HEK293 (cell line): Measurements from ENCODE around the gene LPIN3.
A peak's percentile ranks its signal among the peaks of the same experiment; 100 is the strongest.

ENCODE experiments used
- CTCF ChIA-PET: fragments of 350-600 bp; formaldehyde crosslinking; extraction: SDS; loops from one replicate; lab custom pipeline; 2021; ENCODE audit warnings: antibody characterized with exemption; lab: Yijun Ruan, JAX
- POLR2A ChIA-PET: fragments of 300-600 bp; formaldehyde crosslinking; extraction: SDS; loops from one replicate; lab custom pipeline; 2020; ENCODE audit warnings: antibody characterized with exemption, inconsistent platforms; lab: Yijun Ruan, JAX
- H3K27ac ChIP-seq: fragments of 200-500 bp; sonication (Bioruptor generic); 2 replicates; pipeline ENCODE4 v1.5.1; 2014; ENCODE audit warnings: low read depth, low read length, control low read depth, inconsistent platforms; ENCODE audit errors: extremely low read depth
- H3K36me3 ChIP-seq, 2 experiments: fragments of 200-500 bp in 1 of 2; sonication (Bioruptor generic) in 1 of 2; 1 replicate in 1 of 2; 2 replicates in 1 of 2; pipeline ENCODE4 v1.5.1; 2014 to 2017; ENCODE audit warnings: inconsistent platforms in 2 of 2, low read length in 2 of 2; ENCODE audit not compliant: control insufficient read depth in 2 of 2, insufficient read depth in 1 of 2
- H3K4me1 ChIP-seq: fragments of 200-500 bp; sonication (Bioruptor generic); 2 replicates; pipeline ENCODE4 v1.5.1; 2014; ENCODE audit warnings: mild to moderate bottlenecking, low read length, inconsistent platforms; ENCODE audit not compliant: control insufficient read depth, insufficient read depth
- H3K4me3 ChIP-seq: 2 replicates; pipeline ENCODE4 v1.5.1; 2011; ENCODE audit warnings: low read depth, mild to moderate bottlenecking, control low read depth, low read length, moderate library complexity
- H3K9me3 ChIP-seq: fragments of 200-500 bp; sonication (Bioruptor generic); 2 replicates; pipeline ENCODE4 v1.5.1; 2014; ENCODE audit warnings: low read depth, low read length, inconsistent platforms; ENCODE audit not compliant: control insufficient read depth, insufficient read depth
- EGR2 ChIP-seq: fragments of 450-650 bp; formaldehyde crosslinking; IDR thresholded peaks from 2 replicates; pipeline ENCODE4 v1.5.1; 2016; ENCODE audit warnings: low read depth, missing biosample characterization, missing genetic modification characterization
- HIC1 ChIP-seq: fragments of 450-650 bp; formaldehyde crosslinking; IDR thresholded peaks from 2 replicates; pipeline ENCODE4 v1.5.1; 2016; ENCODE audit warnings: missing biosample characterization, missing genetic modification characterization
- HOXD13 ChIP-seq: sonication (generic); formaldehyde crosslinking; IDR thresholded peaks from 2 replicates; pipeline ENCODE4 v1.8.0; 2022; ENCODE audit warnings: missing genetic modification reagents, borderline replicate concordance
- KLF1 ChIP-seq: fragments of 450-650 bp; formaldehyde crosslinking; IDR thresholded peaks from 2 replicates; pipeline ENCODE4 v1.5.1; 2016; ENCODE audit warnings: missing biosample characterization, missing genetic modification characterization
- KLF17 ChIP-seq: fragments of 450-650 bp; formaldehyde crosslinking; IDR thresholded peaks from 2 replicates; pipeline ENCODE4 v1.5.1; 2016; ENCODE audit warnings: missing biosample characterization, missing genetic modification characterization
- PRDM6 ChIP-seq: fragments of 450-650 bp; formaldehyde crosslinking; IDR thresholded peaks from 2 replicates; pipeline ENCODE4 v1.5.1; 2017; ENCODE audit warnings: missing biosample characterization, missing genetic modification characterization
- SP2 ChIP-seq: fragments of 450-650 bp; formaldehyde crosslinking; IDR thresholded peaks from 2 replicates; pipeline ENCODE4 v1.5.1; 2016; ENCODE audit warnings: missing biosample characterization, missing genetic modification characterization
- ZNF211 ChIP-seq: fragments of 450-650 bp; formaldehyde crosslinking; IDR thresholded peaks from 2 replicates; pipeline ENCODE4 v1.5.1; 2016; ENCODE audit warnings: low read depth, missing biosample characterization, missing genetic modification characterization
- ZNF302 ChIP-seq: fragments of 450-650 bp; formaldehyde crosslinking; IDR thresholded peaks from 2 replicates; pipeline ENCODE4 v1.5.1; 2016; ENCODE audit warnings: missing biosample characterization, missing genetic modification characterization, low read depth
- ZNF514 ChIP-seq: fragments of 450-650 bp; formaldehyde crosslinking; IDR thresholded peaks from 2 replicates; pipeline ENCODE4 v1.5.1; 2016; ENCODE audit warnings: missing biosample characterization, missing genetic modification characterization
- ZNF585B ChIP-seq: fragments of 450-650 bp; formaldehyde crosslinking; IDR thresholded peaks from 2 replicates; pipeline ENCODE4 v1.5.1; 2016; ENCODE audit warnings: missing biosample characterization, missing genetic modification characterization
- ZNF704 ChIP-seq: fragments of 450-650 bp; formaldehyde crosslinking; IDR thresholded peaks from 2 replicates; pipeline ENCODE4 v1.5.1; 2016; ENCODE audit warnings: missing biosample characterization, missing genetic modification characterization
- ZNF830 ChIP-seq: fragments of 450-650 bp; IDR thresholded peaks from 2 replicates; pipeline ENCODE4 v1.5.0; 2018; ENCODE audit warnings: missing biosample characterization, missing genetic modification characterization, low read depth, mild to moderate bottlenecking, moderate library complexity
- TF ChIP-seq, protein P1 (sequence below): fragments of 450-650 bp; formaldehyde crosslinking; IDR thresholded peaks from 2 replicates; pipeline ENCODE4 v1.5.1; 2016; ENCODE audit warnings: missing biosample characterization, missing genetic modification characterization
- TF ChIP-seq, protein P2 (sequence below): fragments of 450-650 bp; formaldehyde crosslinking; IDR thresholded peaks from 2 replicates; pipeline ENCODE4 v1.5.1; 2016; ENCODE audit warnings: missing biosample characterization, missing genetic modification characterization

The LPIN3 gene

GRCh38 chr20:41355598-41356203 lies 15.1 kb downstream of the LPIN3 start:
- TF ChIP-seq PRDM6 (tag by site-specific recombination) (no peak), ZNF211 (tag by site-specific recombination) (no peak), SP2 (0 out of 2 replicates have a peak, but pooled peaks have one; percentile 5), EGR2 (peak; percentile 50; the same call in 1 of the 2 replicates)
- Histone ChIP-seq H3K36me3 (peaks cover 0 to 80% of the 10 kb centered on the region in 2 experiments; a peak in 2 of 3 replicates), H3K9me3 (no peaks in the 10 kb centered on the region), H3K4me1 (no peaks in the 10 kb centered on the region), H3K4me3 (no peak overlapping the region), H3K27ac (no peak overlapping the region)
- ChIA-PET CTCF (interaction anchor here (0.6 to 1.0 kb wide), 2 partner anchors 238 to 342 kb away, joined by 3 read pairs; no protein-coding TSS in a partner anchor), POLR2A (no interaction called here)

- TF ChIP-seq, protein P1, sequence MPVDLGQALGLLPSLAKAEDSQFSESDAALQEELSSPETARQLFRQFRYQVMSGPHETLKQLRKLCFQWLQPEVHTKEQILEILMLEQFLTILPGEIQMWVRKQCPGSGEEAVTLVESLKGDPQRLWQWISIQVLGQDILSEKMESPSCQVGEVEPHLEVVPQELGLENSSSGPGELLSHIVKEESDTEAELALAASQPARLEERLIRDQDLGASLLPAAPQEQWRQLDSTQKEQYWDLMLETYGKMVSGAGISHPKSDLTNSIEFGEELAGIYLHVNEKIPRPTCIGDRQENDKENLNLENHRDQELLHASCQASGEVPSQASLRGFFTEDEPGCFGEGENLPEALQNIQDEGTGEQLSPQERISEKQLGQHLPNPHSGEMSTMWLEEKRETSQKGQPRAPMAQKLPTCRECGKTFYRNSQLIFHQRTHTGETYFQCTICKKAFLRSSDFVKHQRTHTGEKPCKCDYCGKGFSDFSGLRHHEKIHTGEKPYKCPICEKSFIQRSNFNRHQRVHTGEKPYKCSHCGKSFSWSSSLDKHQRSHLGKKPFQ (tag by site-specific recombination), result no peak
- POLR2A ChIA-PET, result interaction anchor here (0.6 kb wide), 1 partner anchor 17 kb away, joined by 4 read pairs; no protein-coding TSS in a partner anchor
- H3K27ac ChIP-seq, result no peak overlapping the region
- no peaks in the 10 kb centered on the region for H3K4me1 ChIP-seq
- H3K36me3 ChIP-seq, result peaks cover 0 to 87% of the 10 kb centered on the region in 2 experiments; a peak in 2 of 3 replicates
- no peaks in the 10 kb centered on the region for H3K9me3 ChIP-seq
- CTCF ChIA-PET, result no interaction called here
- no peak overlapping the region for H3K4me3 ChIP-seq
Measured at GRCh38 chr20:41356951-41357350, 16.3 kb downstream of the LPIN3 start.

DNA sequence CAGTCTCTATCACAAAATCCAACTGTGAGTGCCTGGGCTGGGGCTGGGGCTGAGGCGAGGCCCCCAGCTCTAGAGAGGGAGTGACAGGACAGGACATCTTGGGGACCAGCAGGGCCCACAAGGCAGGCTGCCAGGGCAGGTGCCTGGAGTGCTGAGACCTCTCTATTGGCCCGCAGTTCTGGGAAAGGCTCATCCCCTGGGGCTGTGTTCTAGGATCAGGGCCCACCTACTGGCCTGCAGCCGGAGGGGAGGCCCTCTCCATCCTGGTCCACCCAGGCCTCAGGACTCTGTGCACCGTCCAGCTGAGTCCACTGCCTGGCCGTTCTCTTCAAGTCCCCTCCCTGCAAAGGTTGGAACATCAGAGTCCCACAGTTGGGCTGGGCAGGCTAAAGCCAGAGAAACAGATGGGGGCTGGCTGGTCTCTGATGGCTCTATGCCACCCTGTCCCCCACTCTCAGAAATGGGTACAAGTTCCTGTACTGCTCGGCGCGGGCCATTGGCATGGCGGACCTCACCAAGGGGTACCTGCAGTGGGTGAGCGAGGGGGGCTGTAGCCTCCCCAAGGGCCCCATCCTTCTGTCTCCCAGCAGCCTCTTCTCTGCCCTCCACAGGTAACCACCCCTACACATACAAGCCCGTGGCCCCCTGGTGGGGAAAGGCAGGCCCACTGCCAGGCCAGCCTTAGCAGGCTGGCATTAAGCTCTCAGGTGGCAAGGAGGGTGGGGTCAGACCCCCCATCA lies 17.0 kb downstream of the LPIN3 start:
- Histone ChIP-seq H3K4me1 (no peaks in the 10 kb centered on the region), H3K4me3 (no peak overlapping the region), H3K36me3 (peaks cover 0 to 86% of the 10 kb centered on the region in 2 experiments; a peak in 2 of 3 replicates), H3K27ac (no peak overlapping the region), H3K9me3 (no peaks in the 10 kb centered on the region)
- TF ChIP-seq ZNF514 (tag by site-specific recombination) (no peak), ZNF302 (tag by site-specific recombination) (no peak), HIC1 (peak; percentile 33; the same call in 1 of the 2 replicates), ZNF585B (tag by site-specific recombination) (no peak), ZNF704 (tag by site-specific recombination) (no peak), ZNF830 (tag by site-specific recombination) (no peak), HOXD13 (CRISPR knock-in tag) (no peak), KLF1 (tag by site-specific recombination) (no peak), KLF17 (tag by site-specific recombination) (no peak)
- TF ChIP-seq, protein P2, sequence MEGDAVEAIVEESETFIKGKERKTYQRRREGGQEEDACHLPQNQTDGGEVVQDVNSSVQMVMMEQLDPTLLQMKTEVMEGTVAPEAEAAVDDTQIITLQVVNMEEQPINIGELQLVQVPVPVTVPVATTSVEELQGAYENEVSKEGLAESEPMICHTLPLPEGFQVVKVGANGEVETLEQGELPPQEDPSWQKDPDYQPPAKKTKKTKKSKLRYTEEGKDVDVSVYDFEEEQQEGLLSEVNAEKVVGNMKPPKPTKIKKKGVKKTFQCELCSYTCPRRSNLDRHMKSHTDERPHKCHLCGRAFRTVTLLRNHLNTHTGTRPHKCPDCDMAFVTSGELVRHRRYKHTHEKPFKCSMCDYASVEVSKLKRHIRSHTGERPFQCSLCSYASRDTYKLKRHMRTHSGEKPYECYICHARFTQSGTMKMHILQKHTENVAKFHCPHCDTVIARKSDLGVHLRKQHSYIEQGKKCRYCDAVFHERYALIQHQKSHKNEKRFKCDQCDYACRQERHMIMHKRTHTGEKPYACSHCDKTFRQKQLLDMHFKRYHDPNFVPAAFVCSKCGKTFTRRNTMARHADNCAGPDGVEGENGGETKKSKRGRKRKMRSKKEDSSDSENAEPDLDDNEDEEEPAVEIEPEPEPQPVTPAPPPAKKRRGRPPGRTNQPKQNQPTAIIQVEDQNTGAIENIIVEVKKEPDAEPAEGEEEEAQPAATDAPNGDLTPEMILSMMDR (tag by site-specific recombination), result peak; percentile 23; the same call in 1 of the 2 replicates
- POLR2A ChIA-PET, result interaction anchor here (0.6 kb wide), 1 partner anchor 17 kb away, joined by 4 read pairs; no protein-coding TSS in a partner anchor
- CTCF ChIA-PET, result no interaction called here
